Upper lobe of left lung (tissue), 6 donors: ENCODE results near the gene UBA6. TPM values are rescaled to one million over a fixed set of nuclear protein-coding genes. Genes with fewer than 3 reads are reported as not detected.
A peak's percentile ranks its signal among the peaks of the same experiment; 100 is the strongest.
"Not testable (repeated sequence)": the region's sequence is repeated elsewhere in the genome, so short reads cannot be mapped to it uniquely, and the experiment has no call there.

ENCODE experiments used
- ATAC-seq, 2 donors: fragments of 200-7000 bp; cut with Tn5 transposase; one replicate each; pipeline ENCODE4 v1.9.1; 2022; ENCODE audit warnings: mild to moderate bottlenecking in 2 of 2, moderate library complexity in 2 of 2; ENCODE audit not compliant: low FRiP score in 2 of 2
- DNase-seq, 2 donors: peaks; one replicate each; pipeline ENCODE4 v3.0.0-alpha.2; 2019 to 2020
- H3K27ac ChIP-seq, 4 donors: fragments of 200-600 bp; sonication (generic); one replicate each; pipeline ENCODE4 v1.5.1; 2016 to 2019
- H3K27me3 ChIP-seq, 4 donors: fragments of 200-600 bp; sonication (generic); one replicate each; pipeline ENCODE4 v1.5.1; 2017 to 2019
- H3K36me3 ChIP-seq, 4 donors: fragments of 200-600 bp; sonication (generic); one replicate each; pipeline ENCODE4 v1.5.1; 2016 to 2019
- H3K4me1 ChIP-seq, 4 donors: fragments of 200-600 bp; sonication (generic); one replicate each; pipeline ENCODE4 v1.5.1; 2018 to 2019
- H3K4me3 ChIP-seq, 4 donors: fragments of 200-600 bp; sonication (generic); one replicate each; pipeline ENCODE4 v1.5.1; 2017 to 2019; ENCODE audit warnings: mild to moderate bottlenecking in 2 of 4, moderate library complexity in 1 of 4
- H3K9me3 ChIP-seq, 4 donors: fragments of 200-600 bp; sonication (generic); one replicate each; pipeline ENCODE4 v1.5.1; 2018 to 2019
- EP300 ChIP-seq, 4 donors: sonication (generic); formaldehyde crosslinking; IDR thresholded peaks; one replicate each; pipeline ENCODE4 v1.5.1; 2017; ENCODE audit warnings: antibody characterized with exemption in 4 of 4, control low read depth in 2 of 4
- POLR2A ChIP-seq, 4 donors: fragments of 450-650 bp; IDR thresholded peaks; one replicate each; pipeline ENCODE4 v1.5.1; 2016 to 2017; ENCODE audit warnings: antibody characterized with exemption in 4 of 4, mild to moderate bottlenecking in 2 of 4
- POLR2AphosphoS5 ChIP-seq, 2 donors: sonication (generic); formaldehyde crosslinking; IDR thresholded peaks; one replicate each; pipeline ENCODE4 v1.5.1; 2017; ENCODE audit warnings: antibody characterized with exemption in 2 of 2
- WGBS, 2 donors: methylation state at CpG; one replicate each; pipeline ENCODE4 v1.1.5; 2017 to 2018; 5-methylcytosine and 5-hydroxymethylcytosine counted together
- total RNA-seq, 6 donors: library from RNA; depleted of rRNA in 4 of 6; stranded (reverse); fragments of >200 nt in 4 of 6; gene quantifications; one replicate each; pipeline versions ENCODE4 v1.1.0 to v1.2.1, GENCODE V29; 2016 to 2021
- TF ChIP-seq, protein P1 (sequence below), 6 experiments: fragments of 450-650 bp in 4 of 6; fragments of 200-600 bp in 2 of 6; sonication (generic) in 2 of 6; IDR thresholded peaks; one replicate each; pipeline ENCODE4 v1.5.1; 2016 to 2019; ENCODE audit warnings: antibody characterized with exemption in 6 of 6
- donor health status: DM: no; HTN: no; CAD: no; lungs with moderate emphysema.
- donor health status: DM: no; HTN: yes; CAD: no; lungs with severe emphysema.

UBA6 gene
- total RNA-seq, 6 donors from 2014 or later, result 13.9 to 63.9 (median 45.2) TPM

DNA sequence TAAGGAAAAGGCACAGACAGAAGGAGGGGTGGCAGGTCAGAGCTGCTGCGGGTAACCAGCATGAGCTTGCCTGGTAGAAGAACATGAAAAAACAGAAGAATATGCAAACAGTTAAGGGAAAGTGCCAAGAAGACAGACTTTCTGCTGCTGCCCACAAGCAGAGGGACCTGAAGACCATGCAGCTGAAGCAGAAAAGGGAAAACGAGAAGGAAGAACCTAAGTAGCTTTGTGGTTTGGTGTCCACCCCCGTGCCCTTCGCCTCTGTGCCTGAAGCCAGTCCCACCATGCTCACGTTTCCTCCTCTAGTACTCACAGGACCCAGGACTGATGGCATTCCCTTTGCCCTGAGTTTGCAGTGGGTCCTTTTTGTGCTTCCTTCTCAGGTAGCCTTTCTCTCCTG is 62.8 kb downstream of the UBA6 start:
- Histone ChIP-seq H3K36me3 (peaks cover 1 to 66% (median 8%) of the 10 kb centered on the region in 4 donors), H3K4me1 (no peaks in the 10 kb centered on the region), H3K27ac (no peak overlapping the region), H3K27me3 (no peaks in the 10 kb centered on the region), H3K9me3 (no peaks in the 10 kb centered on the region), H3K4me3 (no peak overlapping the region)
- WGBS, 2 donors, result 69 to 81% methylated on average over 5 of the region's 5 CpGs
- TF ChIP-seq, protein P1, sequence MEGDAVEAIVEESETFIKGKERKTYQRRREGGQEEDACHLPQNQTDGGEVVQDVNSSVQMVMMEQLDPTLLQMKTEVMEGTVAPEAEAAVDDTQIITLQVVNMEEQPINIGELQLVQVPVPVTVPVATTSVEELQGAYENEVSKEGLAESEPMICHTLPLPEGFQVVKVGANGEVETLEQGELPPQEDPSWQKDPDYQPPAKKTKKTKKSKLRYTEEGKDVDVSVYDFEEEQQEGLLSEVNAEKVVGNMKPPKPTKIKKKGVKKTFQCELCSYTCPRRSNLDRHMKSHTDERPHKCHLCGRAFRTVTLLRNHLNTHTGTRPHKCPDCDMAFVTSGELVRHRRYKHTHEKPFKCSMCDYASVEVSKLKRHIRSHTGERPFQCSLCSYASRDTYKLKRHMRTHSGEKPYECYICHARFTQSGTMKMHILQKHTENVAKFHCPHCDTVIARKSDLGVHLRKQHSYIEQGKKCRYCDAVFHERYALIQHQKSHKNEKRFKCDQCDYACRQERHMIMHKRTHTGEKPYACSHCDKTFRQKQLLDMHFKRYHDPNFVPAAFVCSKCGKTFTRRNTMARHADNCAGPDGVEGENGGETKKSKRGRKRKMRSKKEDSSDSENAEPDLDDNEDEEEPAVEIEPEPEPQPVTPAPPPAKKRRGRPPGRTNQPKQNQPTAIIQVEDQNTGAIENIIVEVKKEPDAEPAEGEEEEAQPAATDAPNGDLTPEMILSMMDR (IDR thresholded peaks at IDR 0.05), result no peak
- TF ChIP-seq EP300 (IDR thresholded peaks at IDR 0.05) (no peak), POLR2AphosphoS5 (IDR thresholded peaks at IDR 0.05) (no peak), POLR2A (IDR thresholded peaks at IDR 0.05) (no peak)
- DNase-seq (no peak), ATAC-seq (peak in 1 of 2 donors; percentile 49)

DNA sequence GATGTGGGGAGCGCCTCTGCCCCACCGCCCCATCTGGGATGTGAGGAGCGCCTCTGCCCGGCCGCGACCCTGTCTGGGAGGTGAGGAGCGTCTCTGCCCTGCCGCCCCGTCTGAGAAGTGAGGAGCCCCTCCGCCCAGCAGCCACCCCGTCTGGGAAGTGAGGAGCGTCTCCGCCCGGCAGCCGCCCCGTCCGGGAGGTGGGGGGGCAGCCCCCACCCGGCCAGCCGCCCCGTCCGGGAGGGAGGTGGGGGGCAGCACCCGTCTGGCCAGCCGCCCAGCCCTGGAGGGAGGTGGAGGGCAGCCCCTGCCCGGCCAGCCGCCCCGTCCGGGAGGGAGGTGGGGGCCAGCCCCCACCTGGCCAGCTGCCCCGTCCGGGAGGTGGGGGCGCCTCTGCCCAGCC is 64.0 kb downstream of the UBA6 start:
- H3K4me3 ChIP-seq, H3K27ac ChIP-seq, ATAC-seq, H3K9me3 ChIP-seq, H3K4me1 ChIP-seq, H3K27me3 ChIP-seq: not testable (repeated sequence)
- DNase-seq, result peak in 1 of 2 donors; percentile 55
- peaks cover 6 to 76% (median 10%) of the 10 kb centered on the region in 4 donors for H3K36me3 ChIP-seq
- WGBS, 2 donors, result 100% methylated on average over 16 of the region's 30 CpGs; no CpG with 5 or more reads in 1 of the 2 donors

DNA sequence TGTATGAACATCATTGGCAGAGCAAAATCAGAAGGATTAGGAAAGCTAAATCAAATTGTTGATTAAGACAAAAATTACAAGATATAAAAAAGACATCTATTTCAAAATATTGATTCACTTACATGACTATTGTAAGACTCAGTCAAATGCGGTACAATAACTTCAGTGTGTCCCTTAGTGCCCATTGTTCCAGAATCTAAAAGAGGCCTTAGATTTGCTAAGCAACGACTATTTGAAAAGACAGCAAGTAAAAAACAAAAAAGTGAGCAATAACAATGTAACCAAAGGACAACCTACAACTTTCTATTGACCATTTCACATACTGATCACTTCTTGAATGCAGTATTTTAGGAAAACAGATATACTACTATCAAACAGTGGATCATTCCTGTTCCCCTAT is 65.6 kb downstream of the UBA6 start:
- H3K36me3 ChIP-seq, result peaks cover 6 to 81% (median 14%) of the 10 kb centered on the region in 4 donors
- H3K9me3 ChIP-seq, result no peaks in the 10 kb centered on the region
- H3K27ac ChIP-seq, result no peak overlapping the region
- TF ChIP-seq, protein P1 (IDR thresholded peaks at IDR 0.05), result no peak
- no peak for TF ChIP-seq EP300 (IDR thresholded peaks at IDR 0.05)
- TF ChIP-seq POLR2A (IDR thresholded peaks at IDR 0.05), result no peak
- TF ChIP-seq POLR2AphosphoS5 (IDR thresholded peaks at IDR 0.05), result no peak
- no peak overlapping the region for H3K4me3 ChIP-seq
- ATAC-seq, result no peak
- 90 to 97% methylated on average over 2 of the region's 2 CpGs for WGBS, 2 donors
- no peak for DNase-seq
- no peaks in the 10 kb centered on the region for H3K27me3 ChIP-seq
- H3K4me1 ChIP-seq, result no peaks in the 10 kb centered on the region

DNA sequence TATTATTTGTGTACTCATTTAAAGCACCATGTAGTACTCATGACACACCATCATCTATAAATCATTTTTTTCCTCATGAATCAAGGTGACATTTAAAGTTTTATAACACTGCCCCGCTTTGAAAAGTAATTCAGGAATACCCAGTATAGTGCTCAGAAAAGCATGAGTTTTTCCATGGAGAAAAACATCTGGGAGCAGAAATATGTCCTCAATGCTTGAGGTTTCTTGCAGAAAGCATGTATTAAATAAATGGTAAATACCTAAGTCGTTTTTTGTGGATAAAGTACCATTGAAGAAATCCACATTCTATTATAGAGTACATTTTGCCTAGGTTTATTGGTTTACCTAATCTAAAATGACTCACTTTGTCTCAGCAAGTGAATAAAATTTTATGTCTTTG is 66.2 kb downstream of the UBA6 start:
- H3K4me1 ChIP-seq, result no peaks in the 10 kb centered on the region
- DNase-seq, result no peak
- no peak overlapping the region for H3K27ac ChIP-seq
- H3K27me3 ChIP-seq, result no peaks in the 10 kb centered on the region
- TF ChIP-seq EP300 (IDR thresholded peaks at IDR 0.05), result no peak
- TF ChIP-seq POLR2AphosphoS5 (IDR thresholded peaks at IDR 0.05), result no peak
- TF ChIP-seq, protein P1 (IDR thresholded peaks at IDR 0.05), result no peak
- no peak for TF ChIP-seq POLR2A (IDR thresholded peaks at IDR 0.05)
- peaks cover 7 to 83% (median 14%) of the 10 kb centered on the region in 4 donors for H3K36me3 ChIP-seq
- WGBS, 2 donors, result 86 to 87% methylated on average over 2 of the region's 2 CpGs
- no peak overlapping the region for H3K4me3 ChIP-seq
- ATAC-seq, result no peak
- no peaks in the 10 kb centered on the region for H3K9me3 ChIP-seq

DNA sequence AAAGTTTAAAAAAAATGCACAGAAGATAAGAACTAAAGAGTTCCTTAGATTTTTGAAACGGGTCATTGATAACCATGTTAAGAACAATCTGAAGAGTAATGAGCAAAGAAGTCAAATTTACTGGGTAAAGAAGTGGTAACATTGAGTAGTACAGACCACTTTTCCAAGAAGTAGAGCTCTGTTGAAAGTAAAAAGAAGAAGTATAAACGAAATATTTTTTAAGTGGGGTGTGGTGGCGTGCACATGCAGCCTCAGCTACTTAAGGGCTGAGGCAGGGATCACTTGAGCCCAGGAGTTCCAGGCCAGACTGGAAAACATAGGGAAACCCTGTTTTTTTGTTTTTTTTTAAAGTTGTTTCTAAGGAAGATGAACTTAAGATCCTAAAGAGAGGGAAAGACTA is 68.5 kb downstream of the UBA6 start:
- no peaks in the 10 kb centered on the region for H3K9me3 ChIP-seq
- H3K4me3 ChIP-seq, result no peak overlapping the region
- H3K27ac ChIP-seq, result no peak overlapping the region
- ATAC-seq, result peak in 1 of 2 donors; percentile 51
- TF ChIP-seq, protein P1 (IDR thresholded peaks at IDR 0.05), result no peak
- TF ChIP-seq POLR2A (IDR thresholded peaks at IDR 0.05) (no peak), EP300 (IDR thresholded peaks at IDR 0.05) (no peak), POLR2AphosphoS5 (IDR thresholded peaks at IDR 0.05) (no peak)
- H3K27me3 ChIP-seq, result no peaks in the 10 kb centered on the region
- WGBS, 2 donors, result 41 to 60% methylated on average over 3 of the region's 3 CpGs
- no peaks in the 10 kb centered on the region for H3K4me1 ChIP-seq
- peaks cover 2 to 77% (median 13%) of the 10 kb centered on the region in 4 donors for H3K36me3 ChIP-seq
- peak in 1 of 2 donors; percentile 22 for DNase-seq
